Measurements from ENCODE around the gene DNAAF5.

The DNAAF5 gene

GRCh38 chr7:713488-714230 lies 12.8 kb upstream of the DNAAF5 start:
- TF ChIP-seq CTCF (conservative IDR thresholded peaks at IDR 0.05; ENCODE audit: low read length), result no peak
- no peak for DNase-seq (ENCODE audit: low read depth)
- H3K4me3 ChIP-seq (ENCODE audit: low read length), result no peak overlapping the region

GRCh38 chr7:714251-714671 lies 12.2 kb upstream of the DNAAF5 start:
- no peak overlapping the region for H3K4me3 ChIP-seq (ENCODE audit: low read length)
- TF ChIP-seq CTCF (conservative IDR thresholded peaks at IDR 0.05; ENCODE audit: low read length), result no peak
- no peak for DNase-seq (ENCODE audit: low read depth)

- DNase-seq (ENCODE audit: low read depth), result no peak
- no peak for TF ChIP-seq CTCF (conservative IDR thresholded peaks at IDR 0.05; ENCODE audit: low read length)
- H3K4me3 ChIP-seq (ENCODE audit: low read length), result no peak overlapping the region
Observed at GRCh38 chr7:716222-716621, 10.3 kb upstream of the DNAAF5 start.

- DNase-seq (ENCODE audit: low read depth), result no peak
- no peak for TF ChIP-seq CTCF (conservative IDR thresholded peaks at IDR 0.05; ENCODE audit: low read length)
- H3K4me3 ChIP-seq (ENCODE audit: low read length), result no peak overlapping the region
Observed at GRCh38 chr7:716636-717035, 9.9 kb upstream of the DNAAF5 start.

- no peak for DNase-seq (ENCODE audit: low read depth)
- TF ChIP-seq CTCF (conservative IDR thresholded peaks at IDR 0.05; ENCODE audit: low read length), result no peak
Observed at GRCh38 chr7:721619-722248, 4.8 kb upstream of the DNAAF5 start.

GRCh38 chr7:723541-723940 lies 3.0 kb upstream of the DNAAF5 start:
- DNase-seq (ENCODE audit: low read depth), result no peak
- TF ChIP-seq CTCF (conservative IDR thresholded peaks at IDR 0.05; ENCODE audit: low read length), result no peak
- no peak overlapping the region for H3K4me3 ChIP-seq (ENCODE audit: low read length)

More at GRCh38 chr7:721619-722248, 4.8 kb upstream of the DNAAF5 start:
- no peak overlapping the region for H3K4me3 ChIP-seq (ENCODE audit: low read length)

GRCh38 chr7:724298-724697 lies 2.2 kb upstream of the DNAAF5 start:
- no peak overlapping the region for H3K4me3 ChIP-seq (ENCODE audit: low read length)
- TF ChIP-seq CTCF (conservative IDR thresholded peaks at IDR 0.05; ENCODE audit: low read length), result no peak
- DNase-seq (ENCODE audit: low read depth), result no peak

Data from AG10803 (cell line).